HG03108 (cell line): ENCODE measurements around the gene AFG3L2.
"Not testable (repeated sequence)": the region's sequence is repeated elsewhere in the genome, so short reads cannot be mapped to it uniquely, and the experiment has no call there.

Source experiments
- ATAC-seq: cut with Tn5 transposase; IDR thresholded peaks from one replicate; pipeline ENCODE4 v1.9.1; 2021; ENCODE audit warnings: moderate library complexity; ENCODE audit not compliant: unreplicated experiment

The AFG3L2 gene

GRCh38 chr18:12397793-12398192 lies 20.8 kb upstream of the AFG3L2 start:
- ATAC-seq: no peak

GRCh38 chr18:12397254-12397653 lies 20.2 kb upstream of the AFG3L2 start:
- no peak for ATAC-seq

- no peak for ATAC-seq
Measured at GRCh38 chr18:12394428-12394827, 17.4 kb upstream of the AFG3L2 start.

GRCh38 chr18:12393998-12394397 lies 17.0 kb upstream of the AFG3L2 start:
- no peak for ATAC-seq

GRCh38 chr18:12393510-12393909 lies 16.5 kb upstream of the AFG3L2 start:
- no peak for ATAC-seq

- no peak for ATAC-seq
Measured at GRCh38 chr18:12391487-12392165, 14.6 kb upstream of the AFG3L2 start.

- no peak for ATAC-seq
Measured at GRCh38 chr18:12388442-12388841, 11.4 kb upstream of the AFG3L2 start.

- ATAC-seq: no peak
Measured at GRCh38 chr18:12384261-12384660, 7.2 kb upstream of the AFG3L2 start.

- ATAC-seq: not testable (repeated sequence)
Measured at GRCh38 chr18:12383759-12384158, 6.7 kb upstream of the AFG3L2 start.

GRCh38 chr18:12382221-12382814 lies 5.3 kb upstream of the AFG3L2 start:
- ATAC-seq: not testable (repeated sequence)

- ATAC-seq: not testable (repeated sequence)
Measured at GRCh38 chr18:12378198-12378558, 1.2 kb upstream of the AFG3L2 start.

GRCh38 chr18:12377556-12378197 lies 650 bp upstream of the AFG3L2 start:
- ATAC-seq: peak; percentile 64

GRCh38 chr18:12376034-12376753 lies 833 bp downstream of the AFG3L2 start:
- ATAC-seq: no peak

- no peak for ATAC-seq
Measured at GRCh38 chr18:12374401-12374800, 2.6 kb downstream of the AFG3L2 start.

GRCh38 chr18:12373771-12374116 lies 3.3 kb downstream of the AFG3L2 start:
- ATAC-seq: no peak

- no peak for ATAC-seq
Measured at GRCh38 chr18:12373116-12373770, 3.8 kb downstream of the AFG3L2 start.

- no peak for ATAC-seq
Measured at GRCh38 chr18:12372406-12372805, 4.6 kb downstream of the AFG3L2 start.

GRCh38 chr18:12371590-12371989 lies 5.4 kb downstream of the AFG3L2 start:
- ATAC-seq: no peak

- no peak for ATAC-seq
Measured at GRCh38 chr18:12369211-12369610, 7.8 kb downstream of the AFG3L2 start.

- ATAC-seq: no peak
Measured at GRCh38 chr18:12366784-12367183, 10.2 kb downstream of the AFG3L2 start.

- no peak for ATAC-seq
Measured at GRCh38 chr18:12366379-12366778, 10.6 kb downstream of the AFG3L2 start.
